Measurements from ENCODE around the gene EIF2AK3. TPM values are rescaled to one million over a fixed set of nuclear protein-coding genes. Genes with fewer than 3 reads are reported as not detected.
"Not testable (repeated sequence)": the region's sequence is repeated elsewhere in the genome, so short reads cannot be mapped to it uniquely, and the experiment has no call there.

The EIF2AK3 gene
- total RNA-seq, 1 donor from 2014 or later: 24.3 TPM

GRCh38 chr2:88657131-88657530 lies 29.9 kb upstream of the EIF2AK3 start:
- Mint-ChIP-seq H3K27me3 (ENCODE audit: low read depth) (no peaks in the 10 kb centered on the region), H3K9me3 (no peaks in the 10 kb centered on the region)
- TF ChIP-seq CTCF (IDR thresholded peaks at IDR 0.05; ENCODE audit: unreplicated experiment): no peak

GRCh38 chr2:88656690-88657089 lies 29.4 kb upstream of the EIF2AK3 start:
- DNase-seq (ENCODE audit: low spot score in 2 of 2, unreplicated experiment in 2 of 2): no peak
- no peak for TF ChIP-seq CTCF (IDR thresholded peaks at IDR 0.05; ENCODE audit: unreplicated experiment)
- Mint-ChIP-seq H3K27me3 (ENCODE audit: low read depth) (no peaks in the 10 kb centered on the region), H3K27ac (no peak overlapping the region), H3K4me1 (peaks cover 17% of the 10 kb centered on the region), H3K4me3 (no peak overlapping the region), H3K36me3 (no peaks in the 10 kb centered on the region), H3K9me3 (no peaks in the 10 kb centered on the region)

More at GRCh38 chr2:88657131-88657530, 29.9 kb upstream of the EIF2AK3 start:
- H3K4me1 Mint-ChIP-seq: peaks cover 17% of the 10 kb centered on the region
- no peak overlapping the region for H3K27ac Mint-ChIP-seq
- no peaks in the 10 kb centered on the region for H3K36me3 Mint-ChIP-seq
- H3K4me3 Mint-ChIP-seq: no peak overlapping the region
- no peak for DNase-seq (ENCODE audit: low spot score in 2 of 2, unreplicated experiment in 2 of 2)

- no peak for DNase-seq (ENCODE audit: low spot score in 2 of 2, unreplicated experiment in 2 of 2)
- H3K9me3 Mint-ChIP-seq: no peaks in the 10 kb centered on the region
Measured at GRCh38 chr2:88654714-88655113, 27.4 kb upstream of the EIF2AK3 start.

GRCh38 chr2:88651646-88652045 lies 24.4 kb upstream of the EIF2AK3 start:
- H3K9me3 Mint-ChIP-seq: no peaks in the 10 kb centered on the region
- H3K27ac Mint-ChIP-seq: no peak overlapping the region
- H3K4me3 Mint-ChIP-seq: no peak overlapping the region
- H3K4me1 Mint-ChIP-seq: no peaks in the 10 kb centered on the region
- no peaks in the 10 kb centered on the region for H3K36me3 Mint-ChIP-seq
- DNase-seq (ENCODE audit: low spot score in 2 of 2, unreplicated experiment in 2 of 2): no peak
- TF ChIP-seq CTCF (IDR thresholded peaks at IDR 0.05; ENCODE audit: unreplicated experiment): no peak
- H3K27me3 Mint-ChIP-seq (ENCODE audit: low read depth): no peaks in the 10 kb centered on the region

More at GRCh38 chr2:88654714-88655113, 27.4 kb upstream of the EIF2AK3 start:
- H3K4me3 Mint-ChIP-seq: no peak overlapping the region
- no peaks in the 10 kb centered on the region for H3K27me3 Mint-ChIP-seq (ENCODE audit: low read depth)
- H3K27ac Mint-ChIP-seq: no peak overlapping the region
- no peaks in the 10 kb centered on the region for H3K36me3 Mint-ChIP-seq
- no peak for TF ChIP-seq CTCF (IDR thresholded peaks at IDR 0.05; ENCODE audit: unreplicated experiment)
- H3K4me1 Mint-ChIP-seq: peaks cover 16% of the 10 kb centered on the region

- H3K4me3 Mint-ChIP-seq; DNase-seq (ENCODE audit: low spot score in 2 of 2, unreplicated experiment in 2 of 2); H3K4me1 Mint-ChIP-seq; H3K27ac Mint-ChIP-seq; H3K27me3 Mint-ChIP-seq (ENCODE audit: low read depth); H3K36me3 Mint-ChIP-seq: not testable (repeated sequence)
- peaks cover 20% of the 10 kb centered on the region for H3K9me3 Mint-ChIP-seq
Measured at GRCh38 chr2:88645291-88645882, 18.1 kb upstream of the EIF2AK3 start.

- Mint-ChIP-seq H3K36me3 (peaks cover 6% of the 10 kb centered on the region), H3K4me3 (no peak overlapping the region), H3K27ac (no peak overlapping the region), H3K27me3 (ENCODE audit: low read depth) (no peaks in the 10 kb centered on the region), H3K4me1 (peaks cover 8% of the 10 kb centered on the region), H3K9me3 (peaks cover 44% of the 10 kb centered on the region)
- no peak for DNase-seq (ENCODE audit: low spot score in 2 of 2, unreplicated experiment in 2 of 2)
- TF ChIP-seq CTCF (IDR thresholded peaks at IDR 0.05; ENCODE audit: unreplicated experiment): no peak
Measured at GRCh38 chr2:88642278-88642677, 15.0 kb upstream of the EIF2AK3 start.
